CD14-positive monocyte (primary cell): ENCODE results near the gene POU6F2. TPM values are rescaled to one million over a fixed set of nuclear protein-coding genes. Genes with fewer than 3 reads are reported as not detected.

Experiments
- DNase-seq, 3 donors: peaks; one replicate each; pipeline ENCODE4 v3.0.0-alpha.2; 2011 to 2022
- H2AFZ ChIP-seq: 2 replicates; pipeline ENCODE4 v1.6.0; 2012; ENCODE audit warnings: mild to moderate bottlenecking, low read depth, low read length, inconsistent platforms; ENCODE audit not compliant: insufficient read depth, poor library complexity, severe bottlenecking
- H3K27ac ChIP-seq, 2 donors: 1 replicate in 1 of 2; 2 replicates in 1 of 2; pipeline ENCODE4 v1.5.1; 2012 to 2013; ENCODE audit warnings: low read length in 2 of 2, control low read depth in 1 of 2, inconsistent platforms in 1 of 2, low read depth in 1 of 2, mild to moderate bottlenecking in 1 of 2
- H3K27me3 ChIP-seq, 2 donors: one replicate each; pipeline versions ENCODE4 v1.6.0 to v1.6.1; 2011 to 2013; ENCODE audit warnings: low read length in 2 of 2; ENCODE audit not compliant: control insufficient read depth in 2 of 2, insufficient read depth in 2 of 2
- H3K36me3 ChIP-seq, 2 donors: replicated peaks in 1 of 2; 1 replicate in 1 of 2; 2 replicates in 1 of 2; pipeline versions ENCODE4 v1.5.1 to v1.6.1; 2012 to 2013; ENCODE audit warnings: low read length in 2 of 2, control low read depth in 1 of 2, inconsistent platforms in 1 of 2, mild to moderate bottlenecking in 1 of 2; ENCODE audit not compliant: insufficient read depth in 2 of 2, control insufficient read depth in 1 of 2
- H3K4me1 ChIP-seq, 2 donors: 1 replicate in 1 of 2; 2 replicates in 1 of 2; pipeline versions ENCODE4 v1.5.1 to v1.6.1; 2012 to 2013; ENCODE audit warnings: low read length in 2 of 2, control low read depth in 1 of 2, inconsistent platforms in 1 of 2, mild to moderate bottlenecking in 1 of 2, moderate library complexity in 1 of 2; ENCODE audit not compliant: insufficient read depth in 2 of 2, control insufficient read depth in 1 of 2
- H3K4me2 ChIP-seq: replicated peaks from 2 replicates; pipeline ENCODE3; 2012; ENCODE audit warnings: low read length, moderate library complexity, mild to moderate bottlenecking; ENCODE audit not compliant: poor library complexity, severe bottlenecking; ENCODE audit errors: extremely low read depth
- H3K4me3 ChIP-seq, 3 experiments: fragments of 200-600 bp in 1 of 3; sonication (generic) in 1 of 3; replicated peaks in 1 of 3; 1 replicate in 2 of 3; 2 replicates in 1 of 3; pipeline ENCODE4 v1.5.1; 2011 to 2013; ENCODE audit warnings: low read length in 3 of 3, mild to moderate bottlenecking in 3 of 3, control low read depth in 2 of 3, low read depth in 2 of 3, inconsistent platforms in 1 of 3, moderate library complexity in 1 of 3
- H3K79me2 ChIP-seq: 2 replicates; pipeline ENCODE4 v1.6.0; 2012; ENCODE audit warnings: mild to moderate bottlenecking, control low read depth, inconsistent platforms, low read length, moderate library complexity; ENCODE audit not compliant: insufficient read depth
- H3K9ac ChIP-seq: 2 replicates; pipeline ENCODE4 v1.6.0; 2017; ENCODE audit warnings: low read length, mild to moderate bottlenecking; ENCODE audit not compliant: insufficient read depth, poor library complexity, severe bottlenecking
- H3K9me3 ChIP-seq, 2 donors: replicated peaks in 1 of 2; 1 replicate in 1 of 2; 2 replicates in 1 of 2; pipeline versions ENCODE4 v1.5.1 to v1.6.1; 2012 to 2013; ENCODE audit warnings: low read length in 2 of 2, control low read depth in 1 of 2; ENCODE audit not compliant: control insufficient read depth in 1 of 2, insufficient read depth in 1 of 2
- H4K20me1 ChIP-seq: 2 replicates; pipeline ENCODE4 v1.6.0; 2012; ENCODE audit warnings: mild to moderate bottlenecking, low read length, control low read depth, moderate library complexity; ENCODE audit not compliant: insufficient read depth
- H3K27ac Mint-ChIP-seq, 7 donors: one replicate each; pipeline ENCODE4 v1.8.0; 2020; ENCODE audit warnings: mild to moderate bottlenecking in 7 of 7, mixed read lengths in 7 of 7, moderate library complexity in 6 of 7, inconsistent platforms in 2 of 7
- H3K27me3 Mint-ChIP-seq, 3 donors: one replicate each; pipeline ENCODE4 v1.8.0; 2021 to 2022; ENCODE audit warnings: low read depth in 3 of 3, mild to moderate bottlenecking in 3 of 3, mixed read lengths in 3 of 3, moderate library complexity in 3 of 3, inconsistent platforms in 1 of 3
- H3K36me3 Mint-ChIP-seq, 2 donors: one replicate each; pipeline ENCODE4 v1.8.0; 2020; ENCODE audit warnings: mixed read lengths in 2 of 2, inconsistent platforms in 1 of 2, mild to moderate bottlenecking in 1 of 2
- H3K4me1 Mint-ChIP-seq: one replicate; pipeline ENCODE4 v1.8.0; 2020; ENCODE audit warnings: mild to moderate bottlenecking, mixed read lengths
- H3K4me3 Mint-ChIP-seq, 2 donors: one replicate each; pipeline ENCODE4 v1.8.0; 2020; ENCODE audit warnings: mild to moderate bottlenecking in 2 of 2, mixed read lengths in 2 of 2, moderate library complexity in 1 of 2
- H3K9me3 Mint-ChIP-seq, 7 donors: one replicate each; pipeline ENCODE4 v1.8.0; 2020 to 2022; ENCODE audit warnings: mixed read lengths in 7 of 7, mild to moderate bottlenecking in 6 of 7, moderate library complexity in 6 of 7, inconsistent platforms in 2 of 7
- CTCF ChIP-seq: fragments of 200-600 bp; IDR thresholded peaks from one replicate; pipeline ENCODE4 v1.8.0; 2022; ENCODE audit warnings: antibody characterized with exemption, mild to moderate bottlenecking
- WGBS: methylation state at CpG from one replicate; pipeline ENCODE4 v1.1.5; 2013; ENCODE audit warnings: missing lambda C conversion rate; ENCODE audit not compliant: insufficient coverage; 5-methylcytosine and 5-hydroxymethylcytosine counted together
- intact Hi-C, 2 donors: fragments of 100-400 bp; cut with micrococcal nuclease; formaldehyde crosslinking; loops; one replicate each; pipeline versions ENCODE4 v1.15.0 to v1.15.1; 2023
- polyA plus RNA-seq, 3 donors: library from polyadenylated mRNA; depleted of rRNA in 1 of 3; unstranded in 2 of 3; stranded (reverse) in 1 of 3; fragments of 300-500 nt in 2 of 3; fragments of >200 nt in 1 of 3; fragmentation: Illumina TruSeq in 2 of 3; gene quantifications; 1 replicate in 2 of 3; 2 replicates in 1 of 3; pipeline ENCODE4 v1.2.3, GENCODE V29; 2012 to 2021

Gene POU6F2
- polyA plus RNA-seq, 3 donors = not detected

- Histone ChIP-seq H3K9me3 (no peaks in the 10 kb centered on the region), H2AFZ (no peak overlapping the region), H3K79me2 (no peaks in the 10 kb centered on the region), H4K20me1 (no peaks in the 10 kb centered on the region), H3K9ac (no peak overlapping the region), H3K27me3 (no peaks in the 10 kb centered on the region), H3K27ac (no peak overlapping the region), H3K4me1 (no peaks in the 10 kb centered on the region), H3K4me3 (no peak overlapping the region), H3K36me3 (no peaks in the 10 kb centered on the region), H3K4me2 (no peak overlapping the region)
- Mint-ChIP-seq H3K4me3 (no peak overlapping the region), H3K36me3 (no peaks in the 10 kb centered on the region), H3K27me3 (peaks cover 0 to 4% (median 3%) of the 10 kb centered on the region in 3 donors), H3K4me1 (no peaks in the 10 kb centered on the region), H3K27ac (no peak overlapping the region), H3K9me3 (peaks cover 0 to 3% (median 2%) of the 10 kb centered on the region in 7 donors)
- no peak for DNase-seq
- TF ChIP-seq CTCF = no peak
- WGBS = no CpG with 5 or more reads among the region's 2 CpGs
- intact Hi-C loops = no loop called here
Measured at GRCh38 chr7:39384386-39384785, 406.7 kb downstream of the POU6F2 start.

GRCh38 chr7:39386718-39387117 lies 409.0 kb downstream of the POU6F2 start:
- H3K27ac ChIP-seq = no peak overlapping the region
- Mint-ChIP-seq H3K27me3 (peaks cover 0 to 7% (median 3%) of the 10 kb centered on the region in 3 donors), H3K9me3 (peaks cover 0 to 3% (median 2%) of the 10 kb centered on the region in 7 donors), H3K4me3 (no peak overlapping the region), H3K4me1 (no peaks in the 10 kb centered on the region), H3K36me3 (no peaks in the 10 kb centered on the region), H3K27ac (no peak overlapping the region)
- no peaks in the 10 kb centered on the region for H3K27me3 ChIP-seq
- no peak overlapping the region for H3K4me3 ChIP-seq
- H3K79me2 ChIP-seq = no peaks in the 10 kb centered on the region
- no peak for DNase-seq
- H3K36me3 ChIP-seq = no peaks in the 10 kb centered on the region
- no peak overlapping the region for H2AFZ ChIP-seq
- H3K4me1 ChIP-seq = no peaks in the 10 kb centered on the region
- intact Hi-C loops = no loop called here
- no peak overlapping the region for H3K4me2 ChIP-seq
- no peaks in the 10 kb centered on the region for H4K20me1 ChIP-seq
- no peak for TF ChIP-seq CTCF
- no peak overlapping the region for H3K9ac ChIP-seq
- 85% methylated on average over 3 of the region's 5 CpGs for WGBS
- H3K9me3 ChIP-seq = no peaks in the 10 kb centered on the region
